Measurements from ENCODE around the gene SRP54.
"Not testable (repeated sequence)": the region's sequence is repeated elsewhere in the genome, so short reads cannot be mapped to it uniquely, and the experiment has no call there.

The SRP54 gene

DNA sequence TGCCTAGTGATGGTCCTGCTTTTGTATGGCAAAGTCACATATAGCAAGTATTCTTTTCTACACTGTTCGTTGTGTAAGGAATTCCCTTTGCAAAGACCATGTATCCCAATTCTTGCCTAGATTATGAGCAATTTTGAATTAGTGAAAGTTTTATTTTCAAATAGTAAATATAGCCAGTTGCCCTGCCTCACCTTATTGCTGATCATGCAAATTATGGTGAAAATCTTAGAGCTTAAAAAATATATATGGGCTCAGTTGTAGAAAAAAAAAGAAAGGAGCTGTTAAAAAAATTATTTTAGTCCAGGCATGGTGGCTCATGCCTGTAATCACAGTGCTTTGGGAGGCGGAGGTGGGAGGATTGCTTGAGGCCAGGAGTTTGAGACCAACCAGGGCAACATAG, 18.8 kb downstream of the SRP54 start:
- Mint-ChIP-seq H3K9me3 (no peaks in the 10 kb centered on the region), H3K4me3 (no peak overlapping the region), H3K27me3 (ENCODE audit: low read depth) (no peaks in the 10 kb centered on the region), H3K4me1 (ENCODE audit: low read depth) (peaks cover 3% of the 10 kb centered on the region), H3K27ac (no peak overlapping the region), H3K36me3 (ENCODE audit: low read depth) (peaks cover 15% of the 10 kb centered on the region)

GRCh38 chr14:35004839-35005238, 22.0 kb downstream of the SRP54 start:
- H3K27me3 Mint-ChIP-seq (ENCODE audit: low read depth), result no peaks in the 10 kb centered on the region
- no peaks in the 10 kb centered on the region for H3K4me1 Mint-ChIP-seq (ENCODE audit: low read depth)
- no peaks in the 10 kb centered on the region for H3K9me3 Mint-ChIP-seq
- peaks cover 28% of the 10 kb centered on the region for H3K36me3 Mint-ChIP-seq (ENCODE audit: low read depth)
- H3K4me3 Mint-ChIP-seq, result no peak overlapping the region
- no peak overlapping the region for H3K27ac Mint-ChIP-seq

DNA sequence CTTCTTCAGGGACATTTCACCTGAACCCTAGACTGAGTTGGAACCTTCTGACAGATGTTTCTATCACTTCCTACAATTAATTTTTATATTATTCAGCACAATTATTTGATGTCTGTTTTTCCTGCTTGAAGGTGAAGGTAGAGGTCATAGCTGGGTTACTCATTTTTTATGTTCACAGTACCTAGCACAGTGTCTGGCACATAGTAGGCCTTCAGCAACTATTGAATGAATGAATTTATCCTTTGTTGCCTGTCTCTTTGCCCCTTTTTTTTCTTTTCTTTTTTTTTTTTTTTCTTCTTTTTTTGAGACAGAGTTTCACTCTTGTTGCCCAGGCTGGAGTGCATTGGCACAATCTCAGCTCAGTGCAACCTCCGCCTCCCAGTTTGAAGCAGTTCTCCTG, 33.8 kb downstream of the SRP54 start:
- Mint-ChIP-seq H3K27ac (no peak overlapping the region), H3K4me1 (ENCODE audit: low read depth) (no peaks in the 10 kb centered on the region), H3K4me3 (no peak overlapping the region), H3K27me3 (ENCODE audit: low read depth) (no peaks in the 10 kb centered on the region), H3K9me3 (no peaks in the 10 kb centered on the region), H3K36me3 (ENCODE audit: low read depth) (peaks cover 40% of the 10 kb centered on the region)

DNA sequence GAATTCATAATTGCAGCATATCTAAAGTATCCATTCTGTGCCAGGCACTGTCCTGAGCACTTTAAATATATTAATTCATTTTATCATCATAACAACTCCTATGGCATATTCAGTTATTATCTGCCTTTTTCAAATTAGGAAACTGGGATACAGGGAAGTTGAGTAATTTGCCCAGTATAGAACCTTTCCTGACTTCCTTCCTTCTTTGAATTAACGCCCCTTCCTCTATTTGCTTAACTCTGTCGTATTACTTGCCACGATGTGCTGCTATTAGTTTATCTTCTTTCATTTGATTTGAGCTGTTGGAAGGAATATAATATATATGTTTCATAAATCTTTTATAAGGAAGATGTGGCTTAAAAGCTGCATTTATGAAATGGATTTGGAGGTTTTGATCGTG, 37.9 kb downstream of the SRP54 start:
- no peak overlapping the region for H3K4me3 Mint-ChIP-seq
- H3K27me3 Mint-ChIP-seq (ENCODE audit: low read depth), result no peaks in the 10 kb centered on the region
- no peak overlapping the region for H3K27ac Mint-ChIP-seq
- peaks cover 38% of the 10 kb centered on the region for H3K36me3 Mint-ChIP-seq (ENCODE audit: low read depth)
- H3K4me1 Mint-ChIP-seq (ENCODE audit: low read depth), result no peaks in the 10 kb centered on the region
- no peaks in the 10 kb centered on the region for H3K9me3 Mint-ChIP-seq

GRCh38 chr14:35028435-35028834, 45.6 kb downstream of the SRP54 start:
- Mint-ChIP-seq H3K4me3 (no peak overlapping the region), H3K27me3 (ENCODE audit: low read depth) (no peaks in the 10 kb centered on the region), H3K27ac (no peak overlapping the region), H3K9me3 (peaks cover 3% of the 10 kb centered on the region), H3K36me3 (ENCODE audit: low read depth) (peaks cover 32% of the 10 kb centered on the region), H3K4me1 (ENCODE audit: low read depth) (no peaks in the 10 kb centered on the region)

DNA sequence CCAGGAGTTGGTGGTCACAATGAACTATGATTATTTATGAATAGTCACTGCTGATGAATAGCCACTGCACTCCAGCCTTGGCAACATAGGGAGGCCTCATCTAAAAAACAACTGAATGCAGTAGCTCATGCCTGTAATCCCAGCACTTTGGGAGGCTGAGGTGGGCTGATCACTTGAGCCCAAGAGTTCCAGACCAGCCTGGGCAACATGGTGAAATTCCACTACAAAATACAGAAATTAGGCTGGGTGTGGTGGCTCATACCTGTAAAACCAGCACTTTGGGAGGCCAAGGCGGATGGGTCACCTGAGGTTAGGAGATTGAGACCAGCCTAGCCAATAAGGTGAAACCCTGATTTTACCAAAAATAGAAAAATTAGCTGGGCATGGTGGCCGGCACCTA, 49.8 kb downstream of the SRP54 start:
- H3K4me3 Mint-ChIP-seq, result no peak overlapping the region
- no peaks in the 10 kb centered on the region for H3K27me3 Mint-ChIP-seq (ENCODE audit: low read depth)
- no peaks in the 10 kb centered on the region for H3K4me1 Mint-ChIP-seq (ENCODE audit: low read depth)
- H3K9me3 Mint-ChIP-seq, result peaks cover 18% of the 10 kb centered on the region
- peaks cover 40% of the 10 kb centered on the region for H3K36me3 Mint-ChIP-seq (ENCODE audit: low read depth)
- H3K27ac Mint-ChIP-seq, result no peak overlapping the region

DNA sequence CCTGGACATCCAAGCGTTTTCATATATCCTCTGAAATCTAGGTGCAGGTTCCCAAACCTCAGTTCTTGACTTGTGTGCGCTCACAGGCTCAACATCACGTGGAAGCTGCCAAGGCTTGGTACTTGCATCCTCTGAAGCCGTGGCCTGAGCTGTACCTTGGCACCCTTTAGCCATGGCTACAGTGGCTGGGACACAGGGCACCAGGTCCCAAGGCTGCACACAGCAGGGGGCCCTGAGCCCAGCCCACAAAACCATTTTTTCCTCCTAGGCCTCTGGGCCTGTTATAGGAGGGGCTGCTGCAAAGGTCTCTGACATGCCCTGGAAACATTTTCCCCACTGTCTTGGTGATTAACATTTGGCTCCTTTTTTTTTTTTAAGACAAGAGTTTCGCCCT, 51.6 kb downstream of the SRP54 start:
- Mint-ChIP-seq H3K4me3 (no peak overlapping the region), H3K36me3 (ENCODE audit: low read depth) (peaks cover 28% of the 10 kb centered on the region), H3K27ac (no peak overlapping the region), H3K4me1 (ENCODE audit: low read depth) (no peaks in the 10 kb centered on the region), H3K9me3 (peaks cover 18% of the 10 kb centered on the region), H3K27me3 (ENCODE audit: low read depth) (no peaks in the 10 kb centered on the region)

GRCh38 chr14:35034944-35035554, 52.3 kb downstream of the SRP54 start:
- not testable (repeated sequence) for H3K27me3 Mint-ChIP-seq (ENCODE audit: low read depth); H3K27ac Mint-ChIP-seq; H3K4me1 Mint-ChIP-seq (ENCODE audit: low read depth); H3K4me3 Mint-ChIP-seq
- peaks cover 28% of the 10 kb centered on the region for H3K36me3 Mint-ChIP-seq (ENCODE audit: low read depth)
- peaks cover 18% of the 10 kb centered on the region for H3K9me3 Mint-ChIP-seq

DNA sequence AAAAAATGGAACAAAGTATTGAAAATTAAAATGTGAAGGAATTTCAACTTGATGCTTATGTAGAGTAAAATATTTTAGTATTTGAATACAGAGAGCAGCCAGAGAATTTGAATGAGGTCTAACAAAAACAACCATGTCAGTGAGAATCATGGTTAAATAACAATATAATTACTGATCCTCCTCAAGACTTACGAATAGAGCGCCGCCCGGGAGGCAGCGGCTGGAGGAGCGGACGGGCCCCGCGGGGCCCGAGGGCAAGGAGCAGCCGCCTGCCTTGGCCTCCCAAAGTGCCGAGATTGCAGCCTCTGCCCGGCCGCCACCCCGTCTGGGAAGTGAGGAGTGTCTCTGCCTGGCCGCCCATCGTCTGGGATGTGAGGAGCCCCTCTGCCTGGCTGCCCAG, 55.5 kb downstream of the SRP54 start:
- peaks cover 16% of the 10 kb centered on the region for H3K9me3 Mint-ChIP-seq
- not testable (repeated sequence) for H3K4me1 Mint-ChIP-seq (ENCODE audit: low read depth)

GRCh38 chr14:35042632-35043031, 59.8 kb downstream of the SRP54 start:
- Mint-ChIP-seq H3K27me3 (ENCODE audit: low read depth) (no peaks in the 10 kb centered on the region), H3K4me1 (ENCODE audit: low read depth) (peaks cover 14% of the 10 kb centered on the region), H3K9me3 (no peaks in the 10 kb centered on the region), H3K27ac (no peak overlapping the region), H3K4me3 (no peak overlapping the region), H3K36me3 (ENCODE audit: low read depth) (no peaks in the 10 kb centered on the region)

More for the DNA sequence above, 55.5 kb downstream of the SRP54 start:
- peaks cover 18% of the 10 kb centered on the region for H3K36me3 Mint-ChIP-seq (ENCODE audit: low read depth)
- H3K4me3 Mint-ChIP-seq; H3K27ac Mint-ChIP-seq; H3K27me3 Mint-ChIP-seq (ENCODE audit: low read depth): not testable (repeated sequence)

DNA sequence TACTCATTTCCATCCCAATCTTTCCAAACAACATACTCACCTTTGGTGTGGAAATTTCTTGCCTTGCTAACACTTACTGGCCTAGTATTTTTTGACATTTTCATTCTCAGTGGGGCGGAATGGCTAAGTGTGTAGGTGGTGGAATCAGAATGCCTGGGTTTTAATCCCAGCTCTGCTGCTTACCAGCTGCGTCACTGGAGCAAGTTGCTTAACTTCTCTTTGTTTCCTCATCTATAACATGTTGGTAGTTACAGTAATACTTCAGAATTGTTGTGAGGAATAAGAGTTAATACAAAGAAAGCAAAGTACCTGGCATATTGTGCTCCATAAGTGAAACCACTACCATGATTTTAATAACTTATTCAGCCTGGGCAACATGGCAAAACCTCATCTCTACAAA, 60.3 kb downstream of the SRP54 start:
- H3K27ac Mint-ChIP-seq, result no peak overlapping the region

DNA sequence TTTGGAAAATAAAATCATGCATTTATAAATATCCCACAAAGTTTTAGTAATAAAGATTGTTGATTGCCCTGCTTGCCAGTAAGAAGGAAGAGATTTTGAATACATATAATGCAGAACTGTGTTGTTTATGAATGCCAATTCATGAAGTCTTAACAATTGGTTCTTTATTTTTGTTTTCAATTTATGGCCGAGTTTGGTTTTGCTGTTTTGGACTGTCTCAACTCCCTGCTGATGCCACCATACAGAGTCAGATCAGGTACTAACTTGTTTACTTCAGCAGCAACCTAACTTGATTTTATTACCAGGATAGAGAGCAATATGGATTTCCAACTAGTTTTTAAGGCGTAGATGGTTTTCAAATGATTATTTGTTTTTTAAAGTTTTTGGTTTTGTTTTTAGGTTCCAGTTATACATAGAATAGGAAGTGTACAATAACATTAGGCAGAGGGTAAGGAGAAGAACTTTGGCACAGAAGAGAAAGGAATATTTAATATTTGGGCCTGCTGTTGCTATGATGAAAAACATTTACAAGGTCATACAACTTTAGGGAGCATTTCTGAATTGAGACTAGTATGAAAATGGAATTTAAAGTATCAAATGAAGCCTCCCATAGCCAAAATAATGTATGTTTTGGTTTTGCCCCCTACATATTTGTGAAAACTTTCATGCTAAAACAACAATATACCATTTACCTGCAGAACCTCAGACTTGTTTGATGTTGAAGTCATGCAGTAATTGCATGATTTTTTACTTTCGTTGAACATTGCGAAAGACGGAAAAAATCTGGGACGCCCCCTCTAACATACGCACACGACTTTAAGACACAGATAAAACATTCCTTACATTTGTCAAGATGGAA, 62.4 kb downstream of the SRP54 start:
- Mint-ChIP-seq H3K27ac (peak overlapping the region; percentile 98), H3K36me3 (ENCODE audit: low read depth) (peaks cover 9% of the 10 kb centered on the region), H3K4me1 (ENCODE audit: low read depth) (peaks cover 22% of the 10 kb centered on the region), H3K9me3 (no peaks in the 10 kb centered on the region), H3K27me3 (ENCODE audit: low read depth) (no peaks in the 10 kb centered on the region), H3K4me3 (peak overlapping the region; percentile 89)

More for the DNA sequence above, 60.3 kb downstream of the SRP54 start:
- peaks cover 4% of the 10 kb centered on the region for H3K36me3 Mint-ChIP-seq (ENCODE audit: low read depth)
- no peaks in the 10 kb centered on the region for H3K9me3 Mint-ChIP-seq
- no peaks in the 10 kb centered on the region for H3K27me3 Mint-ChIP-seq (ENCODE audit: low read depth)
- H3K4me1 Mint-ChIP-seq (ENCODE audit: low read depth), result peaks cover 18% of the 10 kb centered on the region
- no peak overlapping the region for H3K4me3 Mint-ChIP-seq

DNA sequence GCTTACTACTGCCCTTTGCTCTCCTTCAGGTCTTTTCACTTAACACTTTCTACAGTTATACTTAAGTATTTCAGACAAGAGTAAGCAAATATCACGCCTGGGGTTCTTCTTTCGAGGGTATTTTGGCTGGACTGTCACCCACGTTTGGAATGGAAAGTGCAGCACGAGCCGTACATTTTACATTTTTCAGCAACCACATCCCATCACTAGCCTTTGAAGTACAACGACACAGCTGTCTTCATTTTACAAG, 62.9 kb downstream of the SRP54 start:
- Mint-ChIP-seq H3K4me3 (peak overlapping the region; percentile 89), H3K27ac (peak overlapping the region; percentile 98), H3K4me1 (ENCODE audit: low read depth) (peaks cover 24% of the 10 kb centered on the region), H3K9me3 (no peaks in the 10 kb centered on the region), H3K27me3 (ENCODE audit: low read depth) (no peaks in the 10 kb centered on the region), H3K36me3 (ENCODE audit: low read depth) (peaks cover 14% of the 10 kb centered on the region)

GRCh38 chr14:35046048-35046750, 63.4 kb downstream of the SRP54 start, which contains the start of gene FAM177A1:
TSS of gene FAM177A1 (plus strand) at chr14:35046272. CDS start at chr14:35046464, 192 bp downstream.
- Mint-ChIP-seq H3K36me3 (ENCODE audit: low read depth) (peaks cover 15% of the 10 kb centered on the region), H3K27me3 (ENCODE audit: low read depth) (no peaks in the 10 kb centered on the region), H3K4me1 (ENCODE audit: low read depth) (peaks cover 25% of the 10 kb centered on the region), H3K9me3 (no peaks in the 10 kb centered on the region), H3K4me3 (peak within 1 kb of the TSS; percentile 89), H3K27ac (peak within 1 kb of the TSS; percentile 98)

Data from T-helper 1 cell treated with Interleukin-12 subunit alpha and Interleukin-12 subunit beta and Interleukin-4 antibody, amounts not matched to agents 30 μg/mL and 1 μg/mL, for 36 hours (primary cell).